GM21576 (cell line): ENCODE results near the gene ABHD2.
"Not testable (repeated sequence)": the region's sequence is repeated elsewhere in the genome, so short reads cannot be mapped to it uniquely, and the experiment has no call there.

ENCODE experiments used
- ATAC-seq: cut with Tn5 transposase; IDR thresholded peaks from one replicate; pipeline ENCODE4 v1.9.1; 2021; ENCODE audit warnings: mild to moderate bottlenecking, moderate library complexity; ENCODE audit not compliant: unreplicated experiment

The ABHD2 gene

GRCh38 chr15:89074402-89075012 lies 13.7 kb upstream of the ABHD2 start:
- no peak for ATAC-seq

DNA sequence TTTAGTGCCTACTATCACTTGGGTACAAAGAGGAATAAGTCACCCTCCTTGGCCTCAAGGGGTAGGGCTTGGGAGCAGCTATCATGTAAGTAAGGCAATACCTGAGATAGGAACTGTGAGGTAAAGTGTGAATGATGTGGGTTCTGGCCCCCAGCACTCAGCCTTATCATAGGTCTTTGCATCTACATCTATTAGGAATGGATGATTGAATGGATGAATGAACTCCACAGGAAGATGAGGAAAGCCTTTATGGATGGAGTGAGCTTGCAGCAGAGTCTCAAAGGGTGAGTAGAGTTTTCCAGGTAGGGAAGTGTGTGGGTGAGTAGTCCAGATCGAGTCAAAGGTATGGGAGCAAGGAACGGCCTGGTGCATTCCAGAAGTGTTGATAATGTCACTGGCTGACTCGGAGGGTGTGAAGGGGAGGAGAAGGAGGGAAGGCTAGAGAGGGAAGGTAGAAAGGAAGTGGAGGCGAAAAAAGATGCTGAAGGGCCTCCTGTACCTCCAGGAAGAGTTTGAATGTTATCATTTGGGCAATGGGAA lies 13.1 kb upstream of the ABHD2 start:
- ATAC-seq: no peak

- ATAC-seq: no peak
These were observed 12.4 kb upstream of the ABHD2 start for GRCh38 chr15:89075846-89076245.

DNA sequence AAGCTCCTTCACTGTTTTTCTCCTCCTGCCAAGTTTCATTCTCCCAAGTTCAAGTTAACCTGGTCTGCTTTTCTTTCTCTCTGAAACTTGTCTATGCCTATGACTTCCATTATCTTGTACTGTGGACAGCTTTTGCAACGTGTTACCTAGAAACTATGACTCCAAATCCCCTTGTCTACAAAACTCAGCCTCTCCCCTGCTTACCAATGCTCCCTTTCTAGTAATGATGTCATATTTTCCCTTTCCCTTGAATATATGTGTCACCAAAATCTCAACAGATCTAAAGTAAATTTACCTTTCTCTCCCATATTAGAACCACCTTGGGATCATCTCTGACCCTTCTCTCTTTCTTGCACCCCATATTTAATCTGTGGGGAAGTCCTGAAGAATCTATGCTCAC lies 10.5 kb upstream of the ABHD2 start:
- no peak for ATAC-seq

- no peak for ATAC-seq
These were observed 9.1 kb upstream of the ABHD2 start for GRCh38 chr15:89078851-89079810.

DNA sequence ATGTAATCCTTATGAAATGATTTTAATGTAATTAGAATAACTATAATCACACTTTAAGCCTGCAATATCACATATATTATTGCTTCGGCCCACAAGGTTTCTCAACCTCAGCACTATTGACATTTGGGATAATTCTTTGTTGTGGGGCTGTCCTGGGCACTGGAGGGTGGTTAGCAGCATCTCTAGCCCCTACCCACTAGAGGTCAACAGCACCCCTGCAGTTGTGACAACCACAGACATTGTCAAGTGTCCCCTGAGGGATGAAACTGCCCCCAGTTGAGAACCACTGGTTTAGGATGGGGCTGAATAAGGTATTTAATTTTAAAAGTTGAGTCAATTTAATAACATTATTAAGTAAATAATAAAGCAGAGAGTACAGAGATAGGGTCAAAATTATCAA lies 6.4 kb upstream of the ABHD2 start:
- no peak for ATAC-seq

DNA sequence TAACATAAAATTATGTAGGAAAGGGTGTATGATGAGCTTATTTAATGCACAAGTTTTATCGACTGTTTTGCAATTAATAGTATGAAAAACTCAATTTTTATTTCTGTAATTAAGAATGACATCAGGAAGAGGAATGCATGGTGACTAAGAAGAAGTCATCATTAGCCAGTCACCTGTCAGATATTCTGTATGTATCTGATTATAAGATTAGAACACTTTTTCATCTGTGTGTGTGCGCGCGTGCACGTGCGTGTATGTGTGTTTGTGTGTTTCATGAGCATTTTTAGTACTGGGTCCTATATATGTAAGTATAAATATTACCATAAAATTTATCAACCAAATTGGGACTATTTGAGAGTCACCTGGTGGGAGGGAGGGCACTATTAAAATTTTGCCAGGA lies 5.0 kb upstream of the ABHD2 start:
- ATAC-seq: no peak

GRCh38 chr15:89085289-89085926 lies 2.8 kb upstream of the ABHD2 start:
- no peak for ATAC-seq

GRCh38 chr15:89085933-89086332 lies 2.3 kb upstream of the ABHD2 start:
- ATAC-seq: not testable (repeated sequence)

DNA sequence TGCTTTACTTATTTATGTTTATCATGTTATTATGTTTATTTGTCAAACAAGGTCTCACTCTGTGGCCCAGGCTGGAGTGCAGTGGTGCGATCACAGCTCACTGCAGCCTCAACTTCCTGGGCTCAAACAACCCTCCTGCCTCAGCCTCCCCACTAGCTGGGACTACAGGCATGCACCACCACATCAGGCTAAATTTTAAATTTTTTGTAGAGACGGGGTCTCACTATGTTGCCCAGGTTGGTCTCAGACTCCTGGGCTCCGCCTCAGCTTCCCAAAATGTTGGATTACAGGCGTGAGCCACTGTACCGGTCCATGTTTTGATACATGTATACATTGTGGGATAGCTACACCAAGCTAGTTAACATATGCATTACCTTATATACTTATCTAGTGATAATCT lies 1.9 kb upstream of the ABHD2 start:
- ATAC-seq: not testable (repeated sequence)

DNA sequence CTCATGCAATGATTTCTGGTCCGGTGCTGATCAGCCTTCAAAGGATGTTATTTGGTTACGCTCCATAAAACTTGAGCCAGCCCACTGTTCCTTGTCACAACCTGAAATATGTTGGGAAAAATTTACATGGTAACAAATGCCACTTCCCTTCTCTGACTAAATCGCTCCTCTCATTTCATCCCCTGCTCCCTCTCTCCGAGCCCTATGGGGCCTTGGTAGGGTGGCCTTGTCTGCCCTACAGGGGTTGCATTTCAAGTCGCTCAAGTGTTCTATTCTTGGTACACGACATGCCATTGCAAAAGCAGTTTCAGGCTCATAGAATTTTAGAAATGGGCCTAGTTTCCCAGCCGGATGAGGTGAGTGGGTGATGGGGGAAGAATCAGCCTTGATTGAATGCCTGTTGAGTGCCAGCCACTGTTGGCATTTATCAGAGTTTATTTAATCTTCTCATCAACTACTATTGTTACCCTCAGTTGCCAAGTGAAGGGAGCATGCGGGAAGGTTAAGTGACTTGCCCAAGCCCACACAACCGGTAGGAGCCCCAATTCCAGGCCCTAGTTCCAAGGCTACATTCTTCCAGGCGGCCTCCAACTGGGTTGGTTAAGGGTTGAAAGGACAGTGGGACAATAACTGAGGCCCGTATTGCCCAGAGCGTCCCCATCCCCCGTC lies 961 bp upstream of the ABHD2 start:
- ATAC-seq: no peak

- ATAC-seq: no peak
These were observed 504 bp downstream of the ABHD2 start for GRCh38 chr15:89088605-89089315.

DNA sequence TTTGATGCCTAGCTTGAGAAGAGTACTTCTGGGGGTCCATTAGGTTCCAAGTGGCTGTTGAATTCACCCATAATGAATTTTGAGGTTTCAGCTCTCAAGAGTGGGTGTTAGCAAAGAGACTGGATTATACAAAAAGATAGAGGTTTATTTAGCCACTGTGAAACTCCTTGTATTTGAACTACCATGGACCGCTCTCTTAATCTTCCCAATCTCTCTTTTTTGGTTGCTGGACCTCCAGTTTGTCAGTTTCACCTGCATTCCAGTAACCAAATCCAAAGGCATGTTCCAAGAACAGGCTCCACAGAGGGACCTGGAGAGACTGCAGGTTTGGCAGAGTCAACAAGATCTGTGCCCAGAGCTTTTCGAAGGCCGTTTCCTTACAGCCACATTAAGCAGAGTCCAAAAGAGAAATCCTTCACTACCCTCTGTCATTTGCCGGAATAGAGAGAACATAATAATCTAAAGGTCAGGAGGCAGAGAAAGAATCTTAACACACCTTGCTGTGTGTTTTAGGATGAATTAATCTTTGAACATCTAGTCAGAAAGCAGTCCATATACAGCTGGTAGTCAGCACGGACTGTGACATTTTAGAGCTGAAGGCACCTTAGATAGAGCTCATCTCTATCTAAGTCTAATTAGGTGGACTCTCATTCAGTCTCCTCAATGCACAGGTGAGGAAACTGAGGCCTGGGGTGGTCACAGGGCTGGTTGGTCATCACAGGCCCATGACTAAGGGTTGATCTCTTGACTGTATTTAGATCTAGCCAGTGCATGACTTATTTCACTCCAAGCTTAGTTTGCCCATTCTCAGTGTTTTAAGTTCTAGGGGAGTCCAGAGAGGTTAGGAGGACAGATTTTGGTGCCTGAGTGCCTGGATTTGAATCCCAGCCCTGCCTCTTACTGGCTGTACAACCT lies 1.3 kb downstream of the ABHD2 start:
- ATAC-seq: no peak

DNA sequence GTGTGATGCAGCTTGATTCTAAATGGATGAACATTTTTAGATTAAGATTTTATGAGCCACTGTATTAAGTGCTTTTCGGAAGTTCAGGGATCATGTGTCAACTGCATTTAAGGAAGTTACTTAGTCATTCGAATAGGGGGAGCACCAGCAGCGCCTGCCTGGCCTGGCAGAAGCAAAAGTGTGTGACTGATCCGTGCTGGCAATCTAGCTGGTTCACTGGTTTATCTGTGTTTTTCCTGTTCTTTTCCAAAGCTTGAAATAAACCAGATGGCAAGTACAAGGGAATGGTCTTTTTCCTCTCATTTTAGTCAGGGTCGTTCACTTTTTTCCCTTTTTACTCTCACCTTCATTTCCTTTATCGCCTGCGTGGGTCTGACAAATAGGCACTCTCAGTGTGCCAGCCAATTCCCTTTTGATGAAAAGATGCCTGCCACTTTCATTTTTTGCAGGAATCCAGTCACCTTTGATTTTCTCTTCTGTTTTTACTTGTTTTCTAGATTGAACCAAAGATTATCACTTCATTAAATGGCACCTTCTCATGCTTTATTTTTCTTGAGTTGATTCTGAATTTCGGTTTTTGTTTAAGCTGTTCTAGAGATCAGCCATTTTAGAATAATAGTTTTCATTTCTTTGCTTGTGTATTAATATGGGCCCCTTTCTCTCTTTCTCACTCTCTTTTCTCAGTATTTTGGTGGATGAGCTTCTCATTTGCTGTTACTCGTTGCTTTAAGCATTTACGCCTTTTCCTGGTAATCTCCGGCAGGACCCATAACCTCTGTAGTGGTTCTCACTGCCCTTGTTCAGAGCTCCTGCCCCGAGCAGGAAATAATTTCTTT lies 2.8 kb downstream of the ABHD2 start:
- ATAC-seq: no peak

DNA sequence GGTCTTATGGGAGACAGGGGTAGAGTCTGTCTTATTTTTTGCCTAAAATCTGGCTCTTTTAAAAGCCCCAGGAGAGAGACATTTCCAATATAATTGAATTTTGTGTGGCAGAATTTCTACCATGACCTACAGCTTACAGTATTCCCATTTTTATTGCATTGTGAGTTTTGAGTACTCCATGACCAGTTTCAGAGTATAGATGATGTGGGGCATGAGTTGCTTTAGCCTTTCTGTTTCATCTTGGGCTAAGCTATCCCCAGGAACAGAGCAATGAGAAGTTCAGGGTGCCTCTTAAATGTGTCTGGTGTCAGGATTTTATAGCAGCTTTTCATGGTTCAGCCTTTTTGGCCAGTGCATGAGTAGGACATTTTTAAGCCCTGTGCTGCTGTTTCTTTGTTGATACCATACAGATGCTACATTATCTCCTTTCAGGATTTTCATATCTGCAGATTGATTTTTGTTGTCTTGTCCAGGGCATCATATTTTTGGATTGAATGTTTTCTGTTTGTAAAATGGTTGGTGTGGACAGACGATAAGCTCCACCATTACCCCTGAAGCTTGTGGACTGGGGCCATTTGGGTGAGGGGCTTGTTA lies 3.5 kb downstream of the ABHD2 start:
- ATAC-seq: no peak

DNA sequence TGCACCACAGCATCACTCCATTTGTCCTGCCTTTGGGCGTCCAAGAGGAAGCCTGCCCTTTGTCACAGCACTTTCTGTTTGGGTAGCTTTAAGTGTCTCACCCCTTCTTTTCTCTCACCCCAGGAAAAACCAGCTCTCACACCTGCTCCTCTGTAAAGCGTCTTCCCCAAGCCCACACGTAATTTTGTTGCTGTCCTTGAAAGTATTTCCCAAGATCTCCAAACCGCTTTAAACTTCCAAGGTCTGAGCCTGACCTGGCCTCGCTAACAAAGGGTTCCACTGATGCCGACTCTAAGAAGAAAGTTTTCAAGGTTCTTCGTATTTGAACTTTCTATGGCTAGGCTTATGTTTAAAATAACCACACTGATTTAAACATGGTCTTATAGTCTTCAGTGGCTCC lies 5.3 kb downstream of the ABHD2 start:
- ATAC-seq: no peak

- ATAC-seq: no peak
These were observed 6.8 kb downstream of the ABHD2 start for GRCh38 chr15:89095073-89095472.

- no peak for ATAC-seq
These were observed 7.3 kb downstream of the ABHD2 start for GRCh38 chr15:89095556-89095955.
